NCI-H1694 treated with DMSO at 0.1 percent for 48 hours (cell line): ENCODE data around the gene POLD4.

Source experiments
- DNase-seq: peaks from one replicate; lab custom pipeline; 2025; lab: John Stamatoyannopoulos, UW

Gene POLD4

GRCh38 chr11:67370351-67371076 is 17.2 kb upstream of the POLD4 start:
- no peak for DNase-seq

- DNase-seq, result no peak
These were observed 16.5 kb upstream of the POLD4 start for GRCh38 chr11:67369801-67370284.

GRCh38 chr11:67369275-67369674 is 15.9 kb upstream of the POLD4 start:
- no peak for DNase-seq

GRCh38 chr11:67368621-67369020 is 15.3 kb upstream of the POLD4 start:
- DNase-seq, result no peak

- no peak for DNase-seq
These were observed 14.4 kb upstream of the POLD4 start for GRCh38 chr11:67367761-67368227.

- DNase-seq, result no peak
These were observed 13.8 kb upstream of the POLD4 start for GRCh38 chr11:67366961-67367760.

GRCh38 chr11:67366546-67366945 is 13.2 kb upstream of the POLD4 start:
- no peak for DNase-seq

GRCh38 chr11:67365736-67366444 is 12.5 kb upstream of the POLD4 start:
- no peak for DNase-seq

- no peak for DNase-seq
These were observed 11.7 kb upstream of the POLD4 start for GRCh38 chr11:67364783-67365722.

- no peak for DNase-seq
These were observed 10.8 kb upstream of the POLD4 start for GRCh38 chr11:67364169-67364568.

GRCh38 chr11:67357831-67358670 is 4.7 kb upstream of the POLD4 start:
- DNase-seq, result no peak

- DNase-seq, result peak; percentile 60
These were observed 3.7 kb upstream of the POLD4 start for GRCh38 chr11:67356864-67357561.

GRCh38 chr11:67356387-67356863 is 3.1 kb upstream of the POLD4 start:
- DNase-seq, result no peak

GRCh38 chr11:67355794-67356386 is 2.5 kb upstream of the POLD4 start:
- DNase-seq, result no peak

GRCh38 chr11:67355023-67355793 is 1.9 kb upstream of the POLD4 start:
- no peak for DNase-seq

GRCh38 chr11:67354075-67355022 is 1.0 kb upstream of the POLD4 start:
- DNase-seq, result no peak
